HCT116 (cell line): ENCODE results near the gene CTCFL. TPM values are rescaled to one million over a fixed set of nuclear protein-coding genes. Genes with fewer than 3 reads are reported as not detected.

ENCODE experiments used
- ATAC-seq: fragments of 200-7000 bp; cut with Tn5 transposase; 2 replicates; pipeline ENCODE4 v1.9.1; 2020; ENCODE audit warnings: mild to moderate bottlenecking, moderate library complexity
- BruUV-seq: library from RNA; stranded (reverse); fragments of 400-500 nt; replicated peaks from 2 replicates; lab custom pipeline; 2021; lab: Mats Ljungman, UMichigan
- CTCF ChIA-PET: fragments of 300-600 bp; sonication (Branson Sonifier 250); formaldehyde crosslinking; loops from one replicate; lab custom pipeline; 2021; ENCODE audit warnings: antibody characterized with exemption; lab: Charles Lee
- POLR2A ChIA-PET: fragments of 300-600, 350-600 bp; sonication (Branson Sonifier 250); formaldehyde crosslinking; loops from one replicate; lab custom pipeline; 2021; ENCODE audit warnings: antibody characterized with exemption; lab: Charles Lee
- RAD21 ChIA-PET, 2 experiments: fragments of 300-600 bp; sonication (Branson Sonifier 250); formaldehyde crosslinking; loops; one replicate each; lab custom pipeline; 2023; ENCODE audit warnings: low total read pairs in 2 of 2; ENCODE audit not compliant: uncharacterized antibody in 2 of 2, unreplicated experiment in 2 of 2, low non-redundant PET in 1 of 2; lab: Charles Lee
- DNase-seq: peaks from one replicate; pipeline ENCODE4 v3.0.0-alpha.2; 2010; ENCODE audit warnings: low read depth, low spot score
- H2AFZ ChIP-seq: fragments of 200-600 bp; shearing (Covaris generic), sonication (generic); 2 replicates; pipeline ENCODE4 v1.6.1; 2017; ENCODE audit warnings: low read depth, mixed run types, mixed read lengths, antibody characterized with exemption, low read length; ENCODE audit not compliant: poor library complexity, severe bottlenecking
- H3K27ac ChIP-seq: 2 replicates; pipeline ENCODE4 v1.5.1; 2012; ENCODE audit warnings: low read depth, low read length
- H3K27me3 ChIP-seq: fragments of 200-600 bp; sonication (generic); 2 replicates; pipeline ENCODE4 v1.6.1; 2016; ENCODE audit warnings: mixed run types, low read length, mixed read lengths; ENCODE audit not compliant: insufficient read depth
- H3K36me3 ChIP-seq, 2 experiments: fragments of 200-500 bp in 1 of 2; fragments of 200-600 bp in 1 of 2; sonication (Bioruptor generic) in 1 of 2; sonication (generic) in 1 of 2; 2 replicates each; pipeline versions ENCODE4 v1.5.1 to v1.6.1; 2014 to 2016; ENCODE audit warnings: low read length in 2 of 2, inconsistent platforms in 1 of 2, mixed read lengths in 1 of 2, mixed run types in 1 of 2; ENCODE audit not compliant: insufficient read depth in 2 of 2, control insufficient read depth in 1 of 2
- H3K4me1 ChIP-seq, 2 experiments: fragments of 200-600 bp in 1 of 2; sonication (generic) in 1 of 2; 2 replicates each; pipeline versions ENCODE4 v1.5.1 to v1.6.1; 2012 to 2017; ENCODE audit warnings: low read length in 2 of 2, inconsistent platforms in 1 of 2, mild to moderate bottlenecking in 1 of 2, mixed read lengths in 1 of 2, mixed run types in 1 of 2, moderate library complexity in 1 of 2; ENCODE audit not compliant: insufficient read depth in 2 of 2, control insufficient read depth in 1 of 2
- H3K4me2 ChIP-seq: fragments of 200-600 bp; sonication (generic); 2 replicates; pipeline ENCODE4 v1.6.1; 2017; ENCODE audit warnings: mixed run types, low read length, mixed read lengths
- H3K4me3 ChIP-seq, 2 experiments: fragments of 200-600 bp in 1 of 2; sonication (generic) in 1 of 2; replicated peaks in 1 of 2; 2 replicates each; pipeline ENCODE4 v1.5.1; 2011 to 2016; ENCODE audit warnings: low read length in 2 of 2, control low read depth in 1 of 2, low read depth in 1 of 2, mild to moderate bottlenecking in 1 of 2, mixed read lengths in 1 of 2, mixed run types in 1 of 2
- H3K79me2 ChIP-seq: fragments of 200-600 bp; sonication (generic); 2 replicates; pipeline ENCODE4 v1.6.1; 2017; ENCODE audit warnings: mild to moderate bottlenecking, mixed run types, low read length, moderate library complexity, mixed read lengths; ENCODE audit not compliant: insufficient read depth
- H3K9ac ChIP-seq: fragments of 200-600 bp; sonication (generic); 2 replicates; pipeline ENCODE4 v1.6.1; 2016; ENCODE audit warnings: low read length, mixed read lengths
- H3K9me2 ChIP-seq: fragments of 200-600 bp; sonication (generic), shearing (Covaris generic); 2 replicates; pipeline ENCODE4 v1.6.1; 2017; ENCODE audit warnings: mixed run types, mild to moderate bottlenecking, moderate library complexity; ENCODE audit not compliant: insufficient read depth
- H3K9me3 ChIP-seq, 2 experiments: fragments of 200-500 bp in 1 of 2; fragments of 200-600 bp in 1 of 2; sonication (Bioruptor generic) in 1 of 2; sonication (generic) in 1 of 2; 2 replicates each; pipeline ENCODE4 v1.6.1; 2014 to 2017; ENCODE audit warnings: low read length in 2 of 2, mixed read lengths in 2 of 2, inconsistent platforms in 1 of 2, low read depth in 1 of 2, mild to moderate bottlenecking in 1 of 2, mixed run types in 1 of 2, moderate library complexity in 1 of 2; ENCODE audit not compliant: control insufficient read depth in 1 of 2, insufficient read depth in 1 of 2
- H4K20me1 ChIP-seq: fragments of 200-600 bp; sonication (generic), shearing (Covaris generic); 2 replicates; pipeline ENCODE4 v1.6.1; 2017; ENCODE audit warnings: mixed run types, mild to moderate bottlenecking, moderate library complexity; ENCODE audit not compliant: insufficient read depth
- ATF3 ChIP-seq: IDR thresholded peaks from 2 replicates; pipeline ENCODE4 v1.6.1; 2012
- CEBPB ChIP-seq: IDR thresholded peaks from 2 replicates; pipeline ENCODE4 v1.6.1; 2012; ENCODE audit warnings: low read depth
- ELF1 ChIP-seq: IDR thresholded peaks from 2 replicates; pipeline ENCODE4 v1.6.1; 2012; ENCODE audit warnings: low read depth, borderline replicate concordance
- FOSL1 ChIP-seq: IDR thresholded peaks from 2 replicates; pipeline ENCODE4 v1.6.1; 2012; ENCODE audit warnings: low read depth
- MAX ChIP-seq: IDR thresholded peaks from 2 replicates; pipeline ENCODE4 v1.6.1; 2012
- POLR2A ChIP-seq: IDR thresholded peaks from 2 replicates; pipeline ENCODE4 v1.7.0; 2011; ENCODE audit warnings: borderline replicate concordance; ENCODE audit not compliant: insufficient read depth, insufficient read length; ENCODE audit errors: extremely low read depth
- RAD21 ChIP-seq: IDR thresholded peaks from 2 replicates; pipeline ENCODE4 v1.6.1; 2012; ENCODE audit warnings: low read depth, mild to moderate bottlenecking
- REST ChIP-seq: IDR thresholded peaks from 2 replicates; pipeline ENCODE4 v1.6.1; 2012; ENCODE audit warnings: low read depth
- SIN3A ChIP-seq: IDR thresholded peaks from 2 replicates; pipeline ENCODE4 v1.6.1; 2012; ENCODE audit warnings: low read depth
- SP1 ChIP-seq: IDR thresholded peaks from 2 replicates; pipeline ENCODE4 v1.6.1; 2012; ENCODE audit warnings: low read depth
- SRF ChIP-seq: IDR thresholded peaks from 2 replicates; pipeline ENCODE4 v1.6.1; 2012; ENCODE audit warnings: low read depth
- TCF7L2 ChIP-seq: IDR thresholded peaks from 2 replicates; pipeline ENCODE4 v1.7.0; 2011; ENCODE audit warnings: borderline replicate concordance, inconsistent platforms; ENCODE audit not compliant: insufficient read depth, insufficient read length; ENCODE audit errors: extremely low read depth
- YY1 ChIP-seq: IDR thresholded peaks from 2 replicates; pipeline ENCODE4 v1.6.1; 2011; ENCODE audit warnings: low read length, low read depth, moderate library complexity, mild to moderate bottlenecking; ENCODE audit not compliant: insufficient replicate concordance; ENCODE audit errors: extremely low read depth
- ZFX ChIP-seq: fragments of 450-650 bp; IDR thresholded peaks from 2 replicates; pipeline ENCODE4 v1.6.1; 2017
- ZNF274 ChIP-seq: fragments of 200-500 bp; sonication (Bioruptor generic); IDR thresholded peaks from 2 replicates; pipeline ENCODE4 v1.6.1; 2014; ENCODE audit warnings: mild to moderate bottlenecking, low read depth, low read length, inconsistent platforms
- intact Hi-C: fragments of 100-400 bp; cut with micrococcal nuclease; formaldehyde crosslinking; loops from 2 replicates; pipeline ENCODE4 v1.10.0; 2022
- total RNA-seq: library from RNA; stranded (reverse); gene quantifications from one replicate; pipeline ENCODE4 v1.2.1, GENCODE V29; 2021; ENCODE audit not compliant: unreplicated experiment

CTCFL gene
- total RNA-seq, 1 experiment from 2014 or later, result 0.34 TPM

- ATAC-seq, result no peak
- no peak overlapping the region for H3K4me2 ChIP-seq
- TF ChIP-seq ZNF274 (no peak), ELF1 (no peak), RAD21 (no peak), FOSL1 (no peak), YY1 (no peak), SIN3A (no peak), SP1 (no peak), ATF3 (no peak), SRF (no peak), POLR2A (no peak), TCF7L2 (no peak), ZFX (no peak), CEBPB (no peak), MAX (no peak), REST (no peak)
- TF ChIP-seq, all 23 proteins: peak for 0
These were observed 38.6 kb upstream of the CTCFL start for GRCh38 chr20:57563522-57563921.

More at GRCh38 chr20:57563522-57563921, 38.6 kb upstream of the CTCFL start:
- ChIA-PET CTCF (no interaction called here), POLR2A (no interaction called here), RAD21 (no interaction called here)
- intact Hi-C loops, result no loop called here
- Histone ChIP-seq H3K36me3 (no peaks in the 10 kb centered on the region), H3K4me3 (no peak overlapping the region), H3K4me1 (peaks cover 2 to 13% of the 10 kb centered on the region in 2 experiments; a peak in 2 of 4 replicates), H2AFZ (no peak overlapping the region), H4K20me1 (no peaks in the 10 kb centered on the region), H3K9me3 (no peaks in the 10 kb centered on the region), H3K27ac (no peak overlapping the region), H3K27me3 (peaks cover 47% of the 10 kb centered on the region), H3K9ac (no peak overlapping the region), H3K79me2 (no peaks in the 10 kb centered on the region), H3K9me2 (no peaks in the 10 kb centered on the region)
- no peak for DNase-seq
- no TSS peak for BruUV-seq
